ENCODE measurements around the gene RTN4RL1. TPM values are rescaled to one million over a fixed set of nuclear protein-coding genes. Genes with fewer than 3 reads are reported as not detected.

Gene RTN4RL1
- total RNA-seq, 2 experiments from 2014 or later: 0.14 to 0.30 TPM

GRCh38 chr17:2064980-2065785 is 40.0 kb upstream of the RTN4RL1 start:
- Mint-ChIP-seq H3K4me1 (ENCODE audit: low read depth) (peaks cover 18% of the 10 kb centered on the region), H3K27ac (no peak overlapping the region)
- CTCF ChIA-PET: interaction anchor here (0.6 to 3.2 kb wide), 7 partner anchors 10 to 216 kb away, joined by 3 to 19 read pairs (median 3); partner anchors contain the start of gene HIC1

GRCh38 chr17:2064520-2064971 is 39.4 kb upstream of the RTN4RL1 start:
- Mint-ChIP-seq H3K9me3 (no peaks in the 10 kb centered on the region), H3K36me3 (ENCODE audit: low read depth) (peaks cover 64% of the 10 kb centered on the region), H3K4me3 (no peak overlapping the region), H3K27me3 (ENCODE audit: low read depth) (peaks cover 2% of the 10 kb centered on the region), H3K27ac (no peak overlapping the region), H3K4me1 (ENCODE audit: low read depth) (peaks cover 11% of the 10 kb centered on the region)
- CTCF ChIA-PET: interaction anchor here (0.6 to 3.2 kb wide), 6 partner anchors 10 to 182 kb away, joined by 3 to 19 read pairs (median 3); partner anchors contain the start of gene HIC1
- DNase-seq: no peak
- intact Hi-C loops (cut with micrococcal nuclease): no loop called here

More at GRCh38 chr17:2064980-2065785, 40.0 kb upstream of the RTN4RL1 start:
- DNase-seq: peak; percentile 80
- Mint-ChIP-seq H3K4me3 (no peak overlapping the region), H3K9me3 (no peaks in the 10 kb centered on the region), H3K27me3 (ENCODE audit: low read depth) (peaks cover 2% of the 10 kb centered on the region), H3K36me3 (ENCODE audit: low read depth) (peaks cover 65% of the 10 kb centered on the region)
- intact Hi-C loops (cut with micrococcal nuclease): no loop called here

- DNase-seq: no peak
- H3K9me3 Mint-ChIP-seq: no peaks in the 10 kb centered on the region
- H3K4me1 Mint-ChIP-seq (ENCODE audit: low read depth): peaks cover 7% of the 10 kb centered on the region
- no peak overlapping the region for H3K27ac Mint-ChIP-seq
- peaks cover 2% of the 10 kb centered on the region for H3K27me3 Mint-ChIP-seq (ENCODE audit: low read depth)
- H3K4me3 Mint-ChIP-seq: no peak overlapping the region
- peaks cover 62% of the 10 kb centered on the region for H3K36me3 Mint-ChIP-seq (ENCODE audit: low read depth)
- CTCF ChIA-PET: interaction anchor here (0.8 to 3.2 kb wide), 4 partner anchors 9 to 181 kb away, joined by 3 to 19 read pairs (median 6); partner anchors contain the start of gene HIC1
- intact Hi-C loops (cut with micrococcal nuclease): no loop called here
Observed at GRCh38 chr17:2064147-2064489, 39.0 kb upstream of the RTN4RL1 start.

GRCh38 chr17:2063261-2064146 is 38.4 kb upstream of the RTN4RL1 start:
- Mint-ChIP-seq H3K9me3 (no peaks in the 10 kb centered on the region), H3K27me3 (ENCODE audit: low read depth) (peaks cover 2% of the 10 kb centered on the region), H3K36me3 (ENCODE audit: low read depth) (peaks cover 57% of the 10 kb centered on the region), H3K4me1 (ENCODE audit: low read depth) (peaks cover under 1% of the 10 kb centered on the region), H3K27ac (no peak overlapping the region), H3K4me3 (no peak overlapping the region)
- CTCF ChIA-PET: interaction anchor here (0.8 to 3.2 kb wide), 4 partner anchors 8 to 181 kb away, joined by 3 to 19 read pairs (median 6); partner anchors contain the start of gene HIC1
- intact Hi-C loops (cut with micrococcal nuclease): no loop called here
- DNase-seq: no peak

- no peak overlapping the region for H3K4me3 Mint-ChIP-seq
- H3K27me3 Mint-ChIP-seq (ENCODE audit: low read depth): peaks cover 3% of the 10 kb centered on the region
- H3K36me3 Mint-ChIP-seq (ENCODE audit: low read depth): peaks cover 54% of the 10 kb centered on the region
- no peak overlapping the region for H3K27ac Mint-ChIP-seq
- intact Hi-C loops (cut with micrococcal nuclease): no loop called here
- peaks cover 1% of the 10 kb centered on the region for H3K4me1 Mint-ChIP-seq (ENCODE audit: low read depth)
- no peaks in the 10 kb centered on the region for H3K9me3 Mint-ChIP-seq
- CTCF ChIA-PET: interaction anchor here (3.2 kb wide), 1 partner anchor 182 kb away, joined by 19 read pairs; no protein-coding TSS in a partner anchor
- no peak for DNase-seq
Observed at GRCh38 chr17:2062571-2063183, 37.5 kb upstream of the RTN4RL1 start.

- H3K9me3 Mint-ChIP-seq: no peaks in the 10 kb centered on the region
- H3K27ac Mint-ChIP-seq: no peak overlapping the region
- H3K4me3 Mint-ChIP-seq: no peak overlapping the region
Observed at GRCh38 chr17:2061441-2061958, 36.4 kb upstream of the RTN4RL1 start.

GRCh38 chr17:2060681-2061440 is 35.7 kb upstream of the RTN4RL1 start:
- CTCF ChIA-PET: no interaction called here
- DNase-seq: no peak
- H3K4me1 Mint-ChIP-seq (ENCODE audit: low read depth): peaks cover 2% of the 10 kb centered on the region
- intact Hi-C loops (cut with micrococcal nuclease): no loop called here
- H3K27ac Mint-ChIP-seq: no peak overlapping the region
- no peak overlapping the region for H3K4me3 Mint-ChIP-seq
- no peaks in the 10 kb centered on the region for H3K9me3 Mint-ChIP-seq
- H3K36me3 Mint-ChIP-seq (ENCODE audit: low read depth): peaks cover 52% of the 10 kb centered on the region
- peaks cover 4% of the 10 kb centered on the region for H3K27me3 Mint-ChIP-seq (ENCODE audit: low read depth)

More at GRCh38 chr17:2061441-2061958, 36.4 kb upstream of the RTN4RL1 start:
- Mint-ChIP-seq H3K36me3 (ENCODE audit: low read depth) (peaks cover 56% of the 10 kb centered on the region), H3K27me3 (ENCODE audit: low read depth) (peaks cover 4% of the 10 kb centered on the region), H3K4me1 (ENCODE audit: low read depth) (peaks cover 2% of the 10 kb centered on the region)
- intact Hi-C loops (cut with micrococcal nuclease): no loop called here
- CTCF ChIA-PET: no interaction called here
- no peak for DNase-seq

- H3K36me3 Mint-ChIP-seq (ENCODE audit: low read depth): peaks cover 47% of the 10 kb centered on the region
- peaks cover 2% of the 10 kb centered on the region for H3K4me1 Mint-ChIP-seq (ENCODE audit: low read depth)
- peaks cover 4% of the 10 kb centered on the region for H3K27me3 Mint-ChIP-seq (ENCODE audit: low read depth)
- no peak overlapping the region for H3K27ac Mint-ChIP-seq
- CTCF ChIA-PET: interaction anchor here (0.9 to 4.4 kb wide), 2 partner anchors 105 to 184 kb away, joined by 5 to 40 read pairs; no protein-coding TSS in a partner anchor
- intact Hi-C loops (cut with micrococcal nuclease): no loop called here
- no peak overlapping the region for H3K4me3 Mint-ChIP-seq
- no peak for DNase-seq
- H3K9me3 Mint-ChIP-seq: no peaks in the 10 kb centered on the region
Observed at GRCh38 chr17:2060385-2060658, 35.2 kb upstream of the RTN4RL1 start.

GRCh38 chr17:2059547-2060384 is 34.6 kb upstream of the RTN4RL1 start:
- intact Hi-C loops (cut with micrococcal nuclease): no loop called here
- Mint-ChIP-seq H3K36me3 (ENCODE audit: low read depth) (peaks cover 44% of the 10 kb centered on the region), H3K27me3 (ENCODE audit: low read depth) (peaks cover 4% of the 10 kb centered on the region), H3K27ac (no peak overlapping the region), H3K4me1 (ENCODE audit: low read depth) (peaks cover 2% of the 10 kb centered on the region), H3K4me3 (no peak overlapping the region), H3K9me3 (no peaks in the 10 kb centered on the region)
- DNase-seq: no peak
- CTCF ChIA-PET: interaction anchor here (0.9 to 4.4 kb wide), 4 partner anchors 15 to 185 kb away, joined by 3 to 40 read pairs (median 4); no protein-coding TSS in a partner anchor

GRCh38 chr17:2058586-2059546 is 33.7 kb upstream of the RTN4RL1 start:
- Mint-ChIP-seq H3K9me3 (no peaks in the 10 kb centered on the region), H3K27me3 (ENCODE audit: low read depth) (peaks cover 2% of the 10 kb centered on the region), H3K4me3 (no peak overlapping the region), H3K36me3 (ENCODE audit: low read depth) (peaks cover 35% of the 10 kb centered on the region), H3K27ac (no peak overlapping the region), H3K4me1 (ENCODE audit: low read depth) (peaks cover 4% of the 10 kb centered on the region)
- CTCF ChIA-PET: interaction anchor here (0.5 to 4.4 kb wide), 26 partner anchors 9 to 1257 kb away, joined by 3 to 40 read pairs (median 4); partner anchors contain the start of gene TSR1
- intact Hi-C loops (cut with micrococcal nuclease): no loop called here
- peak; percentile 80 for DNase-seq
